Hindlimb muscle (tissue), 1 donor: Measurements from ENCODE around the gene HMGN4. TPM values are rescaled to one million over a fixed set of nuclear protein-coding genes. Genes with fewer than 3 reads are reported as not detected.
"Not testable (repeated sequence)": the region's sequence is repeated elsewhere in the genome, so short reads cannot be mapped to it uniquely, and the experiment has no call there.

Source experiments
- DNase-seq: peaks from one replicate; pipeline ENCODE4 v3.0.0-alpha.2; 2013
- polyA plus RNA-seq: library from polyadenylated mRNA; unstranded; fragments of 120-200 nt; gene quantifications from one replicate; pipeline ENCODE4 v1.2.1, GENCODE V29; 2013; ENCODE audit not compliant: insufficient read length

HMGN4 gene
- polyA plus RNA-seq, 1 donor: 57.4 TPM

GRCh38 chr6:26522486-26523228 lies 15.5 kb upstream of the HMGN4 start:
- DNase-seq: not testable (repeated sequence)

DNA sequence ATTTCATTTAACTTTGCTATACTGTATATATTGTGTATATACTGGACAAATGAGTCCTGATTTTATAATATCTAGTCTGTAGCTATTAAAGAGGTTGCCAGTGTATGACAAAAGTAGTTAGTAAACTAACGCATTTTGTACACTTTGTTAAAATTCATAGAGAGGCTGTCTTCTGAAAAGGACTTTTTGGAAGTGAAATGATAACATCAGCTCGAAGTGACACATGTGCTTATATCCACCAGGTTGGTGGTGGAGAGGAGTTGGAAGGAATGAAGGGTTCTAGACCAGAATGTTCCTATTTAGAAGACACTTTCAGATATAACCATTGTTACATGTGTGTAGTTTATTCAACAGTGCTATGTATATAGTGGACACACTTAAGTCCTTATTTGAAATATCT lies 13.9 kb upstream of the HMGN4 start:
- not testable (repeated sequence) for DNase-seq

DNA sequence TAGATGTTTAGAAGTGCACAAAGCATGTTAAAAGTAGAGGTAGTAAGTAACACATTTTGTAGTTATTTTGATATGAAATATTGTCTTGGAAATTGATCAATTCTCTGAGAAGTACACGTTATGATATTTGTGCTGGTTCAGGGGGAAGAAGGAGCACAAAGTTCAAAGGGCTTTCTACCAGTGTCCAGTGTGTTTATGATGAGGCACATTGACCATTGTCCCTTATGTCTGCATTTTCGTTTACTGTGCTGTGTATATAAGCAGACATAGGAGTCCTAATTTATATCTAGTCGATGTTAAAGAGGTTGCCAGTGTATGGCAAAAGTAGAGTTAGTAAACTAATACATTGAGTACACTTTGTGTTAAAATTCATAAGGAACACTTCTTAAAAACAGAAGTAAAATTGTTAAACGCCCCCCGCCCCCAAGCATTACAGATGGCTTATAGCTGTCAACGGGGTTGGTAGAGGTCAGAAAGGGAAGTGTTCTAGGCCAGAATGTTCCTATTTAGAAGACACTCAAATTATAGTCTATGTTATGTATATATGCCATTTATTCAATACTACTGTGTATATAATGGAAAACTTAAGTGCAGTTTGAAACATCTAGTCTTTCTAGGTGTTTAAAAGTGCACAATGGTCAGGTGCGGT lies 13.3 kb upstream of the HMGN4 start:
- no peak for DNase-seq

DNA sequence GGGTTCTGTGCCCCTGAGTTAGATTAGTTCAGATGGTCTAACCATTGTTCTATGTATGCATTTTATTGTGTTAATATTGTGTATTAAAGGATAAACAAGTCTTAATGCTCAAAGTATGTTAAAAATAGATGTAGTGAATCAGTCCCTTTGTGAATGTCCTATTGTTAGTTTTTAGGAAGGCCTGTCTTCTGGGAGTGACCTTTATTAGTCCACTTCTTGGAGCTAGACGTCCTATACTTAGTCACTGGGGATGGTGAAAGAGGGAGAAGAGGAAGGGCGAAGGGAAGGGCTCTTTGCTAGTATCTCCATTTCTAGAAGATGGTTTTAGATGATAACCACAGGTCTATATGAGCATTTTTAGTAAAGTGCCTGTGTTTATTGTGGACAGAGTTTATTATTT lies 12.3 kb upstream of the HMGN4 start:
- no peak for DNase-seq

GRCh38 chr6:26526928-26527327 lies 11.2 kb upstream of the HMGN4 start:
- DNase-seq: no peak

DNA sequence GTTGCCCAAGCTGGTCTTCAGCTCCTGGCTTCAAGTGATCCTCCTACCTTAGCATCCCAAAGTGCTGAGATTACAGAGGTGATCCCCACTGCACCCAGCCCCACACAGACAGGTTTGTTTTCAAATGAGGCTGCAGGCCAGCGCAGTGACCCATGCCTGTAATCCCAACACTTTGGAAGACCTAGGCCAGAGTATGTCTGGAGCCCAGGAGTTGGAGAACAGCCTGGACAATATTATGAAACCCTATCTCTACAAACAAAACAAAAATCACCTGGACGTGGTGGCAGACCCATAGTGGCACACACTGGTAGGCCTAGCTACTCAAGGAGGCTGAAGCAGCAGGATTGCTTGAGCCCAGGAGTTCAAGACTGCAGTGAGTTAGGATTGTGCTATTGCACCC lies 8.0 kb upstream of the HMGN4 start:
- no peak for DNase-seq

- DNase-seq: no peak
Measured at GRCh38 chr6:26531897-26532296, 6.3 kb upstream of the HMGN4 start.

GRCh38 chr6:26532699-26533531 lies 5.3 kb upstream of the HMGN4 start:
- DNase-seq: peak; percentile 89

- DNase-seq: no peak
Measured at GRCh38 chr6:26533532-26533931, 4.6 kb upstream of the HMGN4 start.

DNA sequence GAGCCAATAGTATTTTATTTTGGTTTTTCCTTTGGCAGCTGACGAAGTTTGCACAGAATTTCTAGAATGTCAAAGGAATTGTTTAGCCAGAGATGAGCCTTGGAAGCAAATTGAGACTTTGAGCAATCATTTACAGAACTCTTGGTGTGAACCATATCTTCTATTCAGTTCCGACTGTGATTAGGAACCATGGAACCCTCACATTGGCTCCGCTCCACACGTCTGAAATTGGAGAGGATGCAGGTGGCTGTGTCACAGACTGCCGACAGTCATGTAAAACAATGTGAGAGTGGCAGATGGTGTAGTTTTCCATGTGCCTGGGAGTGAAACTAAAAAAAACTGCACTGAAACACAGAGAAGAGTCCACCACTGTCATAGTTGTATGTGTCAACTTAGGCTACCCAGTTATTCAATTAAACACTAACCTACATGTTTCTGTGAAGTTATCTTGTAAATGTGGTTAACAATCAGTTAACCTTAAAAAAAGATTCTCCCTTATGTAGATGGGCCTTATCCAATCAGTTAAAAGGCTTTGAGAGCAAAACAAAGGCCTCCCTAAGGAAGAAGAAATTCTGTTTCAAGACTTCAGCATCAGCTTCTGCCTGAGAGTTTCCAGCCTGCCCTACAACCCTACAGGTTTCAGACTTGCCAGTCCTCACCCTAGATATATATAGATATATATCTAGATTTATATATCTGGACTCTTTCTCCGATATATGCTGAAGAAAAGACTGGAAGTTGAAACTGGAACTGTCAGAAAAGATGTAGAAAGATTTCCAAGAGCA lies 3.3 kb upstream of the HMGN4 start:
- DNase-seq: no peak

DNA sequence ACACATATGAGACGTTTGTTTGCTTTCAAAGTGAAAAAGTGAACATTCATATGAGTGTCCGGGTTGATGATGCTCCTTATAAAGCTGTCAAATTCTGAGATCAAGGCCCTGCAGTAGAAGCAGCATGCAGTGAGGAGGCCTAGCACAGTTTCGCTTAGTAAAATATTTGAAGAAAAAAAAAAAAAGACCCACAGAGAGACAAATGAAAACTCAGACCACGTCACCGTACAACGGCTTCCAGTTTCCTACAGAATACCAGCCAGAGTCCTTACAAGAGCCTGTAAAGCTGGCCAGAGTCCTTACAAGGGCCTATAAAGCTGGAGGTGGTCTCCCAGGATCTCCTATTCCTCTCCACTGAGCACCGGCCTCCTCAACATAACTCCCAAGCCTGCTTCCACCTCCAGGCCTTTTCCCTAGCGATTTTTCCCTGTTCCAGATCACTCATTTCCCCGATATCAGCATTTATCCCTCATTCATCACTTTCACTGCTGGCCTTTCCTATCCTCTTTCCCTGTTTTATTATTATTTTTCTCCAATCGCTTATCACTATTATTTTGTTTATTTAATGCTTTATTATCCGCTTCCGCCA lies 1.5 kb upstream of the HMGN4 start:
- peak; percentile 81 for DNase-seq

DNA sequence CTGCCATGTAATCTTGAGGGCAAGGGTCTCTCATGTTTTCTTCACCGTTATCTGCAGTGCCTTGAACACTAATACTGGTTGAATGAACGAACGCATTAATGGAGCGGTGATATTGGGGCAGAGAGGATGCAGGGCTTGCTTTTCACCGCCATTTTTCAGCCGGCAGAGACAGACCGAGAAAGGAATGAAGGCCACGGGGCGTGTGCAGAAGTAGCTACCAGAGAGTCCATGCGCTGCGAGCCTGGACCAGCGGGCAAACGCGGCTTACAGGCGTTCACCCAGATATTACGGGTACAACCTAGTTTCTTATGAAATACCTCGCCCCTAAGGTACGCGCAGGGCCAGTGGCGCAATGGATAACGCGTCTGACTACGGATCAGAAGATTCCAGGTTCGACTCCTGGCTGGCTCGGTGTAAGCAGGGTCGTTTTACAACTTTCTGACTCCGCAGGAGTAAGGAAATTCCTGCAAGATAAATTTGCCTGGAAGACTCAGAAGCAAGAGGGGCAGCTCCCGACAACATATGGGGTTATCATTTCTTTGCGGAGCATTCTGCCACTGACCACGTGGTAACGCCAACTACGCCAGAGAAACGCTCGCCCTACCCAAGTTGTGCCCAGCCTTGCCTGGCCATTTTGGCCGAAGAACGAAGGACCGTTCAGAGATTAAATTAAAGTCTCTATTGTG lies 863 bp upstream of the HMGN4 start:
- DNase-seq: peak; percentile 92

DNA sequence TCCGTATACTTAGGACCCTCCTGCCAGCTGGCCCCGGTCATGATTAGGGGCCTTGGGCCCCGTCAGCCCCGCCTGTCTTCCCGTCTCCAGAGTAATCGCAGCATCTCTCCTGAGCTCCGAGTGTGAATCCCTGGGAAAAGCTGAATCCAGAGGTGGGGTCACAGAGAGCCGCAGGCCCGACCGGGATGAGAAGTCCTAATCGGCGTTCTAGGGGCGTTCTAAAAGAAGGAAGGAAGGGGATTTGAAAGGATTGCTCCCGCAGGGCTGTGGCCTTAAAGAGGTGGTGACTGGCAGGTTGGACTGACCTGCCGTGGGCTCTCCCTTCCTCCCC lies 371 bp downstream of the HMGN4 start:
- no peak for DNase-seq

DNA sequence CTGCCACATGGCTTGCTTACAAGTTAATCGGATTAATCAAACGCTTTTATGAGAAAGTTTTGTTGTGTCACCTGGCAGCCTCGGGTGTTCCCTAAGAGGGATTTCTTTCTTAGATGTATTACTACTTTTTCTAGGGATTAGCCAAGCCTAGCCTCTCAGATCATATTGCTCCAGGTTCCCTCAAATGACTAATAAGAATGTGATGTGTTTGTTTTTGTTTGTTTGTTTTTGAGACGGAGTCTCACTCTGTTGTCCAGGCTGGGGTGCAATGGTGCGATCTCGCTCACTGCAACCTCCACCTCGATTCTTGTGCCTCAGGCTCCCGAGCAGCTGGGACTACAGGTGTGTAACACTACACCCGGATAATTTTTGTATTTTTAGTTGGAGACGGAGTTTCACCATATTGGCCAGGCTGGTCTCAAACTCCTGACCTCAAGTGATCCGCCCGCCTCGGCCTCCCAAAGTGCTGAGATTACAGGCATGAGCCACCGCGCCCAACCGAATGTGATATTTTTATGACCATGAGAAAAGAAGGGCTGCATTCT lies 977 bp downstream of the HMGN4 start:
- DNase-seq: no peak

GRCh38 chr6:26541579-26541978 lies 3.4 kb downstream of the HMGN4 start:
- no peak for DNase-seq

GRCh38 chr6:26543953-26544352 lies 5.8 kb downstream of the HMGN4 start:
- no peak for DNase-seq

- DNase-seq: no peak
Measured at GRCh38 chr6:26544473-26544872, 6.3 kb downstream of the HMGN4 start.

GRCh38 chr6:26545627-26546026 lies 7.5 kb downstream of the HMGN4 start:
- no peak for DNase-seq

GRCh38 chr6:26547363-26547762 lies 9.2 kb downstream of the HMGN4 start:
- not testable (repeated sequence) for DNase-seq

DNA sequence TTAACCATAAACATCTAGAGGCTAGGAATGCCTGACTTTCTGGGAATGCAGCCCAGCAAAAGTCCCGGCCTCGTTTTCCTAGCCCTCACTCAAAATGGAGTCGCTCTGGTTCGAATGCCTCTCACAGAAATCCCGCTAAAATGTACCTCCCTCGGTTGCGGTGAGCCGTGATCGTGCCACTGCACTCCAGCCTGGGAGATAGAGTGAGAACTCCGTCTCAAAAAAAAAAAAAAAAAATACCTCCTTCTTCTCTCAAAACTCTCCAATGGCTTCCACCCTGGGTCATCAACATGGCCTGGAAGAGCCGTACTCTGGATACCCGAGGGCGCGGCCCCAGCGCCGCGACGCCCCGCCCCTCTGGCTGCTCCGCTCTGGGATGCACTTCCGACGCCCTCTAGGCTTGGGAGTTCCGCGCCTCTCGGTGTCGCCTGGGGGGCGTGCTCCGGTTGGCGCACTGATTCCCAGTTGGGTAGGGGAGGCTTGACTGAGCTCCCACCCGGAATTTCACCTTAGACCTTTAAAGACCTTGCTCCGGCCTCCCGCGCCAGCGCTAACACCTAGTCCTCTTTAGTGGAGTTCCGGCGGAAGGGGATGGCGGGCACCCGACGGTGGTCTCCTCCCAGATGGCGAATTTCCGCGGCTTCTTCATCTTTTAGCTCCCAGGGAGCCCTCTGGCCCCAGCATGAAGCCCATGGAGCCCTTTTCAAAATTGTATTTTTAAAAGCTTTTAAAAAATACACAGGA lies 12.3 kb downstream of the HMGN4 start:
- DNase-seq: peak; percentile 78

- no peak for DNase-seq
Measured at GRCh38 chr6:26552205-26552604, 14.0 kb downstream of the HMGN4 start.
